HL-60 (cell line): Measurements from ENCODE around the gene MLC1.

ENCODE experiments used
- GABPA ChIP-seq: IDR thresholded peaks from 2 replicates; pipeline ENCODE4 v1.6.1; 2012; ENCODE audit warnings: low read depth
- POLR2AphosphoS5 ChIP-seq: IDR thresholded peaks from 2 replicates; pipeline ENCODE4 v1.6.1; 2012; ENCODE audit warnings: low read depth
- TF ChIP-seq, protein P1 (sequence below): IDR thresholded peaks from one replicate; pipeline ENCODE4 v1.5.1; 2011; ENCODE audit warnings: low read length, control low read depth, inconsistent platforms; ENCODE audit not compliant: insufficient read depth

DNA sequence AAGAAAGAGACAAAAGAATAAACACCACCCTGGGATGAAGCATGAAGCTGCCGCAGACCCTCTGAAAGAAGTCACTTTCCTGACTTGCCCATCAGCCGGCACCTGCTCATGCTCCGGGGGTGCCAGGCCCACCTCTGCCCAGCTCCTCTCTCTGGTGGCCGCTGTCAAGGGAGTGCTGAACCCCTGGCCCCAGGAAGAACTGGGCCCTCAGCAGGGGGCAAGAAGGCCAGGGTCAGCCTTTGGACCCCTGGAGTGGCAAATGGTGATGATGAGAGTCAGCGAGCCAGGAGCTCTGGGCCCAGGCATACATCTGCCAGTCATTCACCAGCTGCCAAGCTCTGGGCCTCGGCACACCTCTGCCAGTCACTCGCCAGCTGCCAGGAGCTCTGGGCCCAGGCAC is 44.5 kb downstream of the MLC1 start:
- TF ChIP-seq POLR2AphosphoS5, result no peak
- TF ChIP-seq, protein P1, sequence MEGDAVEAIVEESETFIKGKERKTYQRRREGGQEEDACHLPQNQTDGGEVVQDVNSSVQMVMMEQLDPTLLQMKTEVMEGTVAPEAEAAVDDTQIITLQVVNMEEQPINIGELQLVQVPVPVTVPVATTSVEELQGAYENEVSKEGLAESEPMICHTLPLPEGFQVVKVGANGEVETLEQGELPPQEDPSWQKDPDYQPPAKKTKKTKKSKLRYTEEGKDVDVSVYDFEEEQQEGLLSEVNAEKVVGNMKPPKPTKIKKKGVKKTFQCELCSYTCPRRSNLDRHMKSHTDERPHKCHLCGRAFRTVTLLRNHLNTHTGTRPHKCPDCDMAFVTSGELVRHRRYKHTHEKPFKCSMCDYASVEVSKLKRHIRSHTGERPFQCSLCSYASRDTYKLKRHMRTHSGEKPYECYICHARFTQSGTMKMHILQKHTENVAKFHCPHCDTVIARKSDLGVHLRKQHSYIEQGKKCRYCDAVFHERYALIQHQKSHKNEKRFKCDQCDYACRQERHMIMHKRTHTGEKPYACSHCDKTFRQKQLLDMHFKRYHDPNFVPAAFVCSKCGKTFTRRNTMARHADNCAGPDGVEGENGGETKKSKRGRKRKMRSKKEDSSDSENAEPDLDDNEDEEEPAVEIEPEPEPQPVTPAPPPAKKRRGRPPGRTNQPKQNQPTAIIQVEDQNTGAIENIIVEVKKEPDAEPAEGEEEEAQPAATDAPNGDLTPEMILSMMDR, result no peak
- TF ChIP-seq GABPA, result no peak
